HG03045 (cell line): ENCODE measurements around the gene TCAF1.
"Not testable (repeated sequence)": the region's sequence is repeated elsewhere in the genome, so short reads cannot be mapped to it uniquely, and the experiment has no call there.

Experiments used
- ATAC-seq: cut with Tn5 transposase; IDR thresholded peaks from one replicate; pipeline ENCODE4 v1.9.1; 2021; ENCODE audit warnings: mild to moderate bottlenecking, moderate library complexity; ENCODE audit not compliant: unreplicated experiment

Gene TCAF1

GRCh38 chr7:143906151-143906550 lies 4.2 kb upstream of the TCAF1 start:
- ATAC-seq: no peak

DNA sequence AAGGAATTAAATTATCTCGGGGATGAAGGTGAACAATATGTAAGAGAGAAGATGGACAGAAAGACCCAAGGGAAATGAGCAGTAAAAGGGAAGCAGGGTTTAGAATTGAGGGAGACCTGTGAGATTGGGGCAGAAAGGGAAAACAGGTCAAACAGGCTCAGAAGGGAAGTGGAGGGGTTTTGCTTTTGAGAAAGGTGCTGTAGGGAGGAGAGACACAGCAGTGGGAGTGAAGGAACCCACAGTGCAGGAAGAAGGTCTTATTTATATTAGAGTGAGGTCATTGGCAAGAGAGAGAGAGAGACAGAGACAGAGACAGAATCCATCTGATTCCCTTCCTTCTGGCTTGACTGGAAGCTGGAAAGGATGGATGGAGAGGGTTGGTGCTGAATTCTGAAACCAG lies 3.5 kb upstream of the TCAF1 start:
- ATAC-seq: no peak

- ATAC-seq: no peak
Observed at GRCh38 chr7:143902332-143902899, 440 bp upstream of the TCAF1 start.

DNA sequence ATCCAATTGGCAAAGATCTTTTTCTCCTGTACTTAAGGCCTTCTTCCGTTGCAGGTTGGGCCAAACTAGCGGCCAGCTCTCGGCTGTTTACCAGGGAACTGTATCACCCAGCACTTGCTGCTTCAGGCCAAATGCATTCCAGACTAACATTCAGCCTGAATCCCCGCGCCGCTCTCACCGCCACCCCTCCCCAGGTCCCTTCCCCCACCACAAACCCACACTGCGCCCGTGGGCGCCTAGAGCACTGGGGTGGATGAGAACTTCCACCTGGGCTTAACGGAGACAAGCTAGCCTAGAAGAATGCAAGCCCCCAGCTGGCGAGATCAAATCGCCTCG lies 676 bp downstream of the TCAF1 start:
- peak; percentile 34 for ATAC-seq

DNA sequence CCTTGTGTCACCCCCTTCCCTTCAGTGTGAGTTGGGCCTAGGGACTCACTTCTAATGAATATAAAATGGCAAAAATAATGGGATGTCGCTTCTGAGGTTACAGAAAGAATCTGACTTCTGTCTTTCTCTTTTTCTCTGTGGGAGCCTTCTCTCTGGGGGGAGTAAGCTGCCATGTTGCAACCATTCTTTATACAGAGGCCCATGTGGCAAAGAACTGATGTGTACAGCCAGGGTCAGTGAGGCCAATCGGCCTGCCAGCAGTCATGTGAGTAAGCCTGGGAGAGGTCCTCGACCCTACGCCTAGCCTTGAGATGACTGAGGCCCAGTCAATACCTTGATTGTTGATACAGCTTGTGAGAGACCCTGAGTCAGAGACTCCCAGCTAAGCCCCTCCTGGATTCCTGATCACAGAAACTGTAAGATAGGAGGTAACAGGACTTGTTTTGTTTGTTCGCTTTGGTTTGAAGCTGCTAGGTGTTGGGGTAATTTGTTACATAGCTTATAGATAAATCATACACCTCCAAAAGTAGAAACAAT lies 1.7 kb downstream of the TCAF1 start:
- no peak for ATAC-seq

GRCh38 chr7:143898810-143899209 lies 3.2 kb downstream of the TCAF1 start:
- ATAC-seq: no peak

- ATAC-seq: no peak
Observed at GRCh38 chr7:143896667-143897066, 5.3 kb downstream of the TCAF1 start.

- ATAC-seq: peak; percentile 99
Observed at GRCh38 chr7:143892527-143893300, 9.3 kb downstream of the TCAF1 start.

- no peak for ATAC-seq
Observed at GRCh38 chr7:143891457-143891856, 10.5 kb downstream of the TCAF1 start.

DNA sequence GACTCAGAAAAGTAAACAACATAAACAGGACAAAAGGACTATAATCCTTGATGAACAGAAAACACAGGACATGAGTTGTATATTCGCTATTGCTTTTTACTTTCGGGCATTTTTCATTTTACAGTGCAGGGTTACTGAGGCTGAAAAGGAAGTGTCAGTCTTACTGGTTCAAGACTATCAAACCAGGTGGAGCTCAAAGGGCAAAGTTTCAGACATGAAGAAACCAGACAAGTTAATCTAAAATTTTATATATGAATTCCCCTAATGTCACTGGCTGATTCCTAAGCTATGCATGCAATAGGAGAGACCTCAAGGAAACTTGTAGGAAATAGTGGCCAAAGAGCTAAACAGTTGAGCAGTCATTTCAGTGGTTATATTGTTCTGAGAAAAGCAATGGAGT lies 11.4 kb downstream of the TCAF1 start:
- no peak for ATAC-seq

- ATAC-seq: no peak
Observed at GRCh38 chr7:143889068-143889467, 12.9 kb downstream of the TCAF1 start.

- no peak for ATAC-seq
Observed at GRCh38 chr7:143886826-143887477, 15.0 kb downstream of the TCAF1 start.

- no peak for ATAC-seq
Observed at GRCh38 chr7:143885951-143886350, 16.0 kb downstream of the TCAF1 start.

DNA sequence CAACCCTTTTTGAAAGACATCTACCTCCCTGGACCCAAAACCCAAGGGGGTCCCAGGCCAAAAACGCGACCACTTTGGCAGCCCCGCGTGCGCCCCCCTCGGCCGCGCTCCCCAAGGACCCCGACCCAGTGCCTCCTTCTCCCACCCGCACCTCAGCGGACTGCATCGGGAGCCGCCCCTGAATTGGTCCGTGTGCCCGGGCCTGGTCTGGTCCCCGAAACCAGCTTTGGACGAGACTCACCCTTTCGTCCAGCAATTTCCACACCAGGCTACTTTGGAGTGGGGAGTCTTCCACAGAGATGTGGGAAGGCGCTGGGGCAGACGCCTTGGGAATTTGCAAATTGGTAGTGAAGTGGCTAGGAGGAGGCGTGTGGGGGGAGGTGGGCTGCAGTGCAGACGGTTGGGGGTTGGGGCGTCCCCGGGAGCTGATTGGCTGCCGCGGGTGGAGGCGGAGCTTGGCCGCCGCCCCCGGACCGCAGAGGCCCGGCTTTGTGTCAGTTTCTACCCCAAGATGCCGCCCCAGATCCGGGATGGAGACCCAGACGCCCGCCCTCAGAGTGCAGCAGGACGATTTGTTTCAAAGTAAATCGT lies 16.9 kb downstream of the TCAF1 start:
- peak; percentile 94 for ATAC-seq

DNA sequence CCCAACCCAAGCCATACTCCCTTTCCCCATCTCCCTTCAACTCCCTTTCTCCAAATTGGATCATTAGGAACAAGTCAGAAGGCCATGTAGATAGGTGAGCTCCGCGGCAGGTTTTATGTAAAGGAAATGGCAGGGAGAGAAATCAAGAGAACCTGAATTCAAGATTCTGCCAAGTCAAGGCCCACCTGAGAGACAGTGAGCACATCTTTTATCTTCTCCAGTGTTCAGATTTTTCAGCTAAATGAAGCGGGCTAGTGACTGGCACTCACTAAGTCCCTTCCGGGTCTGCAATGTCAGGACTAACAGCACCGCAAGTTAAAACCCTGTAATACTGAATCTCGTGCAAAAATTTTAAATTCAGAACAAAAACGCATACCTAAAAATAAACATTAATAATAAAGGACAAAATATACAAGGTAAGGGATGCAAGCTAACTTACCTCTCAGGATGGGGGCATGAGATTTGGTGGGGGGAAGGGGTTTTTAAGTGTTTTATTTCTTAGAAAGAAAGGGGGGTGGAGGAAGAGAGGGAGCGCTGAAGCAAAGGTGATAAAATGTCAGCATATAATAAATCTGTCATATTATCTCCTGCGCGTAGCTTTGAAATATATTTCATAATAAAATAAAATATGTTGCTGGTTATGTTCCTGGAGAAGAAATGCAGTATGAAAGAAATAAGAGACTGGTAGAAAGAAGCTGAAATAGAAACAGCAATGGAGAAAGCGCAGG lies 17.6 kb downstream of the TCAF1 start:
- no peak for ATAC-seq

DNA sequence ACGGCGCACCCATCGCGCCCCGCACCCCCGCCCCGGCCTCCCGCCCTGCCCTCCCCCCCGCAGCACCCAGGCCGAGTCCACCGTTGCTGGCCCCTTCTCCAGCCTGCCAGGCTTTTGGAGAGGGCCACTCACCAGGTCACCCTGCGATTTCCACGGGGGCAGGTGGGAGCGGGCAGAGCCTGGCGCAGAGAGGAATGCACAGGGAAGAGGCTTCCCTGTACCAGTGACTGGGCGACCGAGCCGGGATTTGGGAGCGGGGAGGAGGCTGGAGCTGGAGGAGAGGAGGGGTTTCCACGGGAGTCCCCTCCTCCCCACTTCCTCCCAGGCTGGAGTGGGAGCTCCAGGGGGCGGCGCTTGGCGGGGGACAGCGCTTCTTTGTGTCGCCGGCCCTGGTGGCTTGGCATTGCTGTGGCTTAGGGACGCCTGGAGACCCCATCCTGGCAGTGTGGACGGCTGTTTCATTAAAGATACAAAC lies 19.3 kb downstream of the TCAF1 start:
- ATAC-seq: no peak

DNA sequence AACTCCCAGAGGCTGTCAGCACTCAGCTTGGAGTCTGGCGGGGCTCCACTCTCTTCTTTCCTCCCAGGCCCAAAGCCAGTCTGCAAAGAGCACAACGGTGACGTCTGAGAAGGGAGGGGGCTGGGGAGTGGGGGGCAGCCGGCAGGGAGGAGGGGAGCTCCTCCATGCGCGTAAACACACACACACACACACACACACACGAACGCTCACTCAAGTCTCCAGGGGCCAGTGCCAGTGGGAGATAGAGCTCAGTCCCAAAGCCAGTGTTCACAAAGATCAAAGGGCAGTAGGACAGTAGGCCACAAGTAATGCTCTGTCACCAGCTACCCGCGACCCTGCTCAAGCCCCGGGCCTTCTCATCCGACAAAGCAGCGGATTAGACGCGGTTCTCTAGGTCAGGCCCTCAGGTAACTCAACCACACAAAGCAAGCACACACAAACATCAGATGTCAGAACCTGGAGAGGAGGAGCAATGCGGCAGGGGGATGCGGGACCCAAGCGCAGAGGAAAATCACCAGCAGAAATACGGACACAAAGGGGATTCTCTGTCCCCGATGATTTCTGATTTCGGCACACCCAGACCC lies 19.9 kb downstream of the TCAF1 start:
- no peak for ATAC-seq

GRCh38 chr7:143878884-143879283 lies 23.1 kb downstream of the TCAF1 start:
- ATAC-seq: no peak

DNA sequence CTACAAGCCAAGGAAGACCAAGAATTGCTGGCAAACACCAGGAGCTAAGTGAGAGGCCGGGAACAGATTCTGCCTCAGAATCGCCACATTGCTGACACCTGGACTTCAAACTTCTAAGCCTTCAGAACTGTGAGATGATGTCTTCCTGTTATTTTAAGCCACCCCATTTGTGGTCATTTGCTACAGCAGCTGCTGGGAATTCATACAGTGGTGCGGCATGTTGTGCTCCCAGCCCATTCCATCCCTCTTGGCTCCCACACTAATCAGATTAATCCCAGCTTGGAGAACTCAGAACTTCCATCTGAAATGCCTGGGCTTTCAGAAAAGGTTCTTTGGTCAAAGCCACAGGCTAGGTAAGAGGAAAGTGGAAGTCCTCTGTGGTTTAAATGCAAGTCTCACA lies 24.9 kb downstream of the TCAF1 start:
- no peak for ATAC-seq

DNA sequence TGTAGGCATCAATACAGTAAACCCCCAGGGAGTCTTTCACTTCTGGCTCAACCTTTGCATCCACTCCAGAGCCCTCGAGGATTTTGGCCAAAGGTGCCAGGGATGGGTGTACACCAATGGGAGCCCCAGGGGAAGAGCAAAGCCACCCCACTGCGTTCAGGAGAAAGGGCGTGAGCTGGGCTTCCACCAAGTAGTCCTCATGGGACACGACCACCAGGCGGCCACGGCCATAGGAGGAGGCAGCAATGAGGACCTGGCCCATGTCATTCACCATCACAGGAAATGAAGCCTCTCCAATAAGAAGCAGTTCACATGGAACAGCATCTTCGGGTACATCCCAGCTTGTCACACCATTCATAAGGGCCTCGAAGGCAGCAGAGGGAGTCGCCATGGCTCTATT lies 25.8 kb downstream of the TCAF1 start:
- ATAC-seq: no peak

DNA sequence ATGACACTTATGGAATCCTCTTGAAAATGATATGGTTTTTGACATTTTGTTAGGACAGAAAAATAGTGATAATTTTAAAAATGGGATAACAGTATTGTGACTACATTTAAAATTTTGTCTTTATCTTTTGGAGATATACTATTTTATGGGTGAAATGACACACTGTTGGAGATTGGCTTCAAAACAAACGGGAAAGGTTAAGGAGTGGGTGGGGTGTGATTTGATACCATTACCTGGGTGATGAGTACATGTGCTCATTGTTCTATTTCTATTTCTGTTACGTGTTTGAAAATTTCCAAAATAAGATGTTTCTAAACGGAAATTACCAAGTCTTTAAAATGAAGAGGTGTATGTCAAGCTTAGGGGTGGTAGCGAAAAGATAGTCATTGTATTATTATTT lies 28.7 kb downstream of the TCAF1 start:
- not testable (repeated sequence) for ATAC-seq
